ENCODE measurements around the gene DYNC1I1.

- TF ChIP-seq CTCF (IDR thresholded peaks at IDR 0.05) (no peak), POLR2A (IDR thresholded peaks at IDR 0.05) (no peak)
Observed at GRCh38 chr7:95925236-95925635, 152.9 kb downstream of the DYNC1I1 start.
